GM12891 (cell line): Measurements from ENCODE around the gene INTS4.
"Not testable (repeated sequence)": the region's sequence is repeated elsewhere in the genome, so short reads cannot be mapped to it uniquely, and the experiment has no call there.

Source experiments
- DNase-seq: peaks from one replicate; pipeline ENCODE4 v3.0.0; 2011; ENCODE audit warnings: low spot score; ENCODE audit not compliant: insufficient read length
- FAIRE-seq: peaks from 2 replicates; lab custom pipeline; 2011; peaks lifted over from hg19 to GRCh38; lab: Jason Lieb, UNC
- PAX5 ChIP-seq: IDR thresholded peaks from 2 replicates; pipeline ENCODE4 v1.6.1; 2011; ENCODE audit warnings: low read length, moderate library complexity, mild to moderate bottlenecking; ENCODE audit not compliant: insufficient read depth, severe bottlenecking
- POLR2A ChIP-seq: IDR thresholded peaks from 2 replicates; pipeline ENCODE4 v1.6.1; 2011; ENCODE audit warnings: low read depth, low read length, control low read depth
- POLR2AphosphoS5 ChIP-seq: IDR thresholded peaks from 2 replicates; pipeline ENCODE4 v1.6.1; 2011; ENCODE audit warnings: low read depth, low read length, control low read depth
- POU2F2 ChIP-seq: IDR thresholded peaks from 2 replicates; pipeline ENCODE4 v1.6.1; 2011; ENCODE audit warnings: low read depth, mild to moderate bottlenecking, control low read depth, low read length, moderate library complexity
- SPI1 ChIP-seq: IDR thresholded peaks from 2 replicates; pipeline ENCODE4 v1.6.1; 2011; ENCODE audit warnings: low read depth, low read length, control low read depth
- TAF1 ChIP-seq: IDR thresholded peaks from 2 replicates; pipeline ENCODE4 v1.6.1; 2011; ENCODE audit warnings: low read depth, low read length, control low read depth

The INTS4 gene

GRCh38 chr11:77930334-77931208 lies 63.9 kb downstream of the INTS4 start:
- not testable (repeated sequence) for DNase-seq, FAIRE-seq

GRCh38 chr11:77917713-77918112 lies 76.8 kb downstream of the INTS4 start:
- DNase-seq, FAIRE-seq: not testable (repeated sequence)

- FAIRE-seq, DNase-seq: not testable (repeated sequence)
Measured at GRCh38 chr11:77914307-77914791, 80.1 kb downstream of the INTS4 start.

- not testable (repeated sequence) for FAIRE-seq, DNase-seq
Measured at GRCh38 chr11:77913608-77914306, 80.7 kb downstream of the INTS4 start.

- not testable (repeated sequence) for DNase-seq, FAIRE-seq
Measured at GRCh38 chr11:77910828-77911227, 83.6 kb downstream of the INTS4 start.

- DNase-seq (no peak), FAIRE-seq (no peak)
- TF ChIP-seq POU2F2 (no peak), PAX5 (no peak), SPI1 (peak; percentile 19; the same call in 1 of the 2 replicates), TAF1 (no peak), POLR2AphosphoS5 (no peak), POLR2A (no peak)
Measured at GRCh38 chr11:77909277-77909676, 85.2 kb downstream of the INTS4 start.

- DNase-seq (no peak), FAIRE-seq (no peak)
- TF ChIP-seq TAF1 (no peak), PAX5 (no peak), POLR2AphosphoS5 (no peak), POLR2A (no peak), POU2F2 (no peak)
Measured at GRCh38 chr11:77908835-77909234, 85.6 kb downstream of the INTS4 start.

- not testable (repeated sequence) for FAIRE-seq, DNase-seq
Measured at GRCh38 chr11:77894949-77895348, 99.5 kb downstream of the INTS4 start.

- not testable (repeated sequence) for DNase-seq, FAIRE-seq
Measured at GRCh38 chr11:77891703-77892102, 102.8 kb downstream of the INTS4 start.

- not testable (repeated sequence) for FAIRE-seq, DNase-seq
Measured at GRCh38 chr11:77891256-77891655, 103.2 kb downstream of the INTS4 start.

- not testable (repeated sequence) for FAIRE-seq
Measured at GRCh38 chr11:77890619-77891056, 103.8 kb downstream of the INTS4 start.

GRCh38 chr11:77890100-77890614 lies 104.3 kb downstream of the INTS4 start:
- not testable (repeated sequence) for FAIRE-seq, DNase-seq

More at GRCh38 chr11:77890619-77891056, 103.8 kb downstream of the INTS4 start:
- DNase-seq = not testable (repeated sequence)

- not testable (repeated sequence) for DNase-seq, FAIRE-seq
Measured at GRCh38 chr11:77889045-77889444, 105.4 kb downstream of the INTS4 start.
